Astrocyte (in vitro differentiated cells and primary cell): ENCODE results near the gene CCAR1.

Source experiments
- EZH2 ChIP-seq: IDR thresholded peaks from 2 replicates; pipeline ENCODE4 v1.6.1; 2012; ENCODE audit warnings: mild to moderate bottlenecking, low read length, inconsistent platforms; ENCODE audit not compliant: insufficient read depth
- TF ChIP-seq, protein P1 (sequence below): IDR thresholded peaks from 2 replicates; pipeline ENCODE4 v1.5.1; 2011; ENCODE audit warnings: low read depth, mild to moderate bottlenecking, inconsistent platforms, low read length, moderate library complexity; ENCODE audit not compliant: insufficient read depth

DNA sequence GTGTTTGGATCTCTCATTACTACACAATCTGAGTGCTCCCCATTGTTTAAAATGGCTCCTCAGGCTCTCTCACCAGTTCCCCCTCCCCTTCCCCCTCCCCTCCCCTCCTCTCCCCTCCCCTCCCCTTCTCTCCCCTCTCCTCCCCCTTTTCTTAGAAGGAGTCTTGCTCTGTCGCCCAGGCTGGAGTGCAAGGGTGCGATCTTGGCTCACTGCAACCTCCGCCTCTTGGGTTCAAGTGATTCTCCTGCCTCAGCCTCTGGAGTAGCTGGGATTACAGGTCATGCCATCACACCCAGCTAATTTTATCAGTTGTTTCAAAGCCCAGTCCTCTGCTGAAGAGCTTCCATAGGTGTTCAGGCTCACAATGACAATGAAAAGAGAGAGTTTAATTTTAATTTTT, 3.6 kb upstream of the CCAR1 start:
- TF ChIP-seq, protein P1, sequence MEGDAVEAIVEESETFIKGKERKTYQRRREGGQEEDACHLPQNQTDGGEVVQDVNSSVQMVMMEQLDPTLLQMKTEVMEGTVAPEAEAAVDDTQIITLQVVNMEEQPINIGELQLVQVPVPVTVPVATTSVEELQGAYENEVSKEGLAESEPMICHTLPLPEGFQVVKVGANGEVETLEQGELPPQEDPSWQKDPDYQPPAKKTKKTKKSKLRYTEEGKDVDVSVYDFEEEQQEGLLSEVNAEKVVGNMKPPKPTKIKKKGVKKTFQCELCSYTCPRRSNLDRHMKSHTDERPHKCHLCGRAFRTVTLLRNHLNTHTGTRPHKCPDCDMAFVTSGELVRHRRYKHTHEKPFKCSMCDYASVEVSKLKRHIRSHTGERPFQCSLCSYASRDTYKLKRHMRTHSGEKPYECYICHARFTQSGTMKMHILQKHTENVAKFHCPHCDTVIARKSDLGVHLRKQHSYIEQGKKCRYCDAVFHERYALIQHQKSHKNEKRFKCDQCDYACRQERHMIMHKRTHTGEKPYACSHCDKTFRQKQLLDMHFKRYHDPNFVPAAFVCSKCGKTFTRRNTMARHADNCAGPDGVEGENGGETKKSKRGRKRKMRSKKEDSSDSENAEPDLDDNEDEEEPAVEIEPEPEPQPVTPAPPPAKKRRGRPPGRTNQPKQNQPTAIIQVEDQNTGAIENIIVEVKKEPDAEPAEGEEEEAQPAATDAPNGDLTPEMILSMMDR: no peak
- TF ChIP-seq EZH2: no peak
